Measurements from ENCODE around the gene SND1.

Gene SND1

GRCh38 chr7:128078309-128078708 is 426.3 kb downstream of the SND1 start:
- DNase-seq = no peak

GRCh38 chr7:128080169-128080568 is 428.2 kb downstream of the SND1 start:
- no peak for DNase-seq

- DNase-seq = no peak
These were observed 429.4 kb downstream of the SND1 start for GRCh38 chr7:128081351-128081750.

- no peak for DNase-seq
These were observed 429.8 kb downstream of the SND1 start for GRCh38 chr7:128081808-128082207.

GRCh38 chr7:128082431-128082830 is 430.4 kb downstream of the SND1 start:
- DNase-seq = no peak

- peak; percentile 63 for DNase-seq
These were observed 433.1 kb downstream of the SND1 start for GRCh38 chr7:128084896-128085608.

- DNase-seq = no peak
These were observed 438.5 kb downstream of the SND1 start for GRCh38 chr7:128090492-128090891.

- no peak for DNase-seq
These were observed 439.1 kb downstream of the SND1 start for GRCh38 chr7:128091106-128091505.

GRCh38 chr7:128092221-128092620 is 440.2 kb downstream of the SND1 start:
- no peak for DNase-seq

GRCh38 chr7:128093614-128094570 is 441.9 kb downstream of the SND1 start:
- no peak for DNase-seq

- no peak for DNase-seq
These were observed 442.7 kb downstream of the SND1 start for GRCh38 chr7:128094686-128095085.

- no peak for DNase-seq
These were observed 445.3 kb downstream of the SND1 start for GRCh38 chr7:128097211-128097731.

- DNase-seq = no peak
These were observed 446.6 kb downstream of the SND1 start for GRCh38 chr7:128098629-128099028.

- DNase-seq = peak; percentile 49
These were observed 447.2 kb downstream of the SND1 start for GRCh38 chr7:128099204-128099671.

GRCh38 chr7:128100225-128100948 is 448.4 kb downstream of the SND1 start:
- DNase-seq = no peak

- DNase-seq = no peak
These were observed 449.1 kb downstream of the SND1 start for GRCh38 chr7:128100949-128101713.

- DNase-seq = no peak
These were observed 450.7 kb downstream of the SND1 start for GRCh38 chr7:128102490-128103291.

- peak; percentile 25 for DNase-seq
These were observed 451.6 kb downstream of the SND1 start for GRCh38 chr7:128103498-128104107.

- peak; percentile 29 for DNase-seq
These were observed 452.2 kb downstream of the SND1 start for GRCh38 chr7:128104108-128104742.
